Esophagus (tissue), 2 donors: ENCODE measurements around the gene PDC. TPM values are rescaled to one million over a fixed set of nuclear protein-coding genes. Genes with fewer than 3 reads are reported as not detected.
"Not testable (repeated sequence)": the region's sequence is repeated elsewhere in the genome, so short reads cannot be mapped to it uniquely, and the experiment has no call there.

Experiments used
- H3K27ac ChIP-seq, 2 donors: one replicate each; pipeline ENCODE4 v1.5.1; 2013; ENCODE audit warnings: low read depth in 2 of 2, mild to moderate bottlenecking in 2 of 2, inconsistent platforms in 1 of 2, low read length in 1 of 2, moderate library complexity in 1 of 2
- H3K27me3 ChIP-seq, 2 donors: one replicate each; pipeline ENCODE4 v1.6.1; 2013; ENCODE audit warnings: low read length in 2 of 2, control low read depth in 1 of 2, mild to moderate bottlenecking in 1 of 2; ENCODE audit not compliant: insufficient read depth in 2 of 2, control insufficient read depth in 1 of 2
- H3K36me3 ChIP-seq, 2 donors: one replicate each; pipeline ENCODE4 v1.6.1; 2013; ENCODE audit warnings: low read length in 1 of 2; ENCODE audit not compliant: control insufficient read depth in 2 of 2, insufficient read depth in 2 of 2
- H3K4me1 ChIP-seq, 2 donors: one replicate each; pipeline ENCODE4 v1.6.1; 2013; ENCODE audit warnings: low read length in 1 of 2; ENCODE audit not compliant: control insufficient read depth in 2 of 2, insufficient read depth in 2 of 2
- H3K4me3 ChIP-seq, 2 donors: one replicate each; pipeline ENCODE4 v1.5.1; 2013; ENCODE audit warnings: low read length in 2 of 2, mild to moderate bottlenecking in 2 of 2, low read depth in 1 of 2, moderate library complexity in 1 of 2
- H3K9me3 ChIP-seq, 2 donors: one replicate each; pipeline ENCODE4 v1.6.1; 2013; ENCODE audit warnings: mild to moderate bottlenecking in 2 of 2, low read depth in 1 of 2, low read length in 1 of 2, moderate library complexity in 1 of 2; ENCODE audit not compliant: control insufficient read depth in 2 of 2, insufficient read depth in 1 of 2
- WGBS, 2 donors: extraction: QIAGEN DNeasy Blood & Tissue Kit; methylation state at CpG; one replicate each; pipeline ENCODE4 v1.1.7; 2013; 5-methylcytosine and 5-hydroxymethylcytosine counted together
- polyA plus RNA-seq, 2 donors: library from polyadenylated mRNA; stranded (reverse); fragments of 200-250 nt; gene quantifications; one replicate each; pipeline ENCODE4 v1.2.3, GENCODE V29; 2013
- donor health status: healthy with polysubstance abuse.
- donor health status: Bipolar disorder and iron deficiency.

PDC gene
- polyA plus RNA-seq, 2 donors, result not detected

- Histone ChIP-seq H3K27ac (no peak overlapping the region), H3K9me3 (no peaks in the 10 kb centered on the region), H3K4me1 (no peaks in the 10 kb centered on the region), H3K27me3 (no peaks in the 10 kb centered on the region), H3K4me3 (no peak overlapping the region), H3K36me3 (no peaks in the 10 kb centered on the region)
- WGBS, 2 donors, result 90 to 95% methylated on average over 2 of the region's 2 CpGs
Measured at GRCh38 chr1:186474208-186474607, 13.3 kb upstream of the PDC start.

GRCh38 chr1:186473047-186473446 is 12.1 kb upstream of the PDC start:
- Histone ChIP-seq H3K9me3 (no peaks in the 10 kb centered on the region), H3K36me3 (no peaks in the 10 kb centered on the region), H3K27ac (no peak overlapping the region), H3K4me3 (no peak overlapping the region), H3K4me1 (no peaks in the 10 kb centered on the region), H3K27me3 (no peaks in the 10 kb centered on the region)
- 80 to 82% methylated on average over 4 of the region's 4 CpGs for WGBS, 2 donors

GRCh38 chr1:186465946-186466345 is 5.0 kb upstream of the PDC start:
- H3K4me3 ChIP-seq, result no peak overlapping the region
- H3K36me3 ChIP-seq, result no peaks in the 10 kb centered on the region
- 68 to 82% methylated on average over 2 of the region's 2 CpGs for WGBS, 2 donors
- H3K4me1 ChIP-seq, result no peaks in the 10 kb centered on the region
- no peak overlapping the region for H3K27ac ChIP-seq
- no peaks in the 10 kb centered on the region for H3K27me3 ChIP-seq
- H3K9me3 ChIP-seq, result no peaks in the 10 kb centered on the region

- H3K36me3 ChIP-seq, H3K27me3 ChIP-seq, H3K4me1 ChIP-seq, H3K27ac ChIP-seq, H3K4me3 ChIP-seq, H3K9me3 ChIP-seq: not testable (repeated sequence)
Measured at GRCh38 chr1:186465491-186465890, 4.6 kb upstream of the PDC start.

GRCh38 chr1:186463926-186464325 is 3.0 kb upstream of the PDC start:
- Histone ChIP-seq H3K4me3 (no peak overlapping the region), H3K4me1 (no peaks in the 10 kb centered on the region), H3K27me3 (no peaks in the 10 kb centered on the region), H3K27ac (no peak overlapping the region), H3K36me3 (no peaks in the 10 kb centered on the region), H3K9me3 (no peaks in the 10 kb centered on the region)
- WGBS, 2 donors, result 84 to 93% methylated on average over 3 of the region's 3 CpGs

GRCh38 chr1:186463511-186463910 is 2.6 kb upstream of the PDC start:
- 81 to 84% methylated on average over 5 of the region's 5 CpGs for WGBS, 2 donors
- no peak overlapping the region for H3K27ac ChIP-seq

GRCh38 chr1:186459161-186459560 is 1.8 kb downstream of the PDC start:
- H3K27me3 ChIP-seq, H3K36me3 ChIP-seq, H3K4me3 ChIP-seq, H3K27ac ChIP-seq, H3K4me1 ChIP-seq, H3K9me3 ChIP-seq: not testable (repeated sequence)
- 96% methylated on average over 14 of the region's 14 CpGs for WGBS, 2 donors

More at GRCh38 chr1:186463511-186463910, 2.6 kb upstream of the PDC start:
- no peaks in the 10 kb centered on the region for H3K9me3 ChIP-seq
- no peaks in the 10 kb centered on the region for H3K27me3 ChIP-seq
- H3K4me3 ChIP-seq, result no peak overlapping the region
- H3K36me3 ChIP-seq, result no peaks in the 10 kb centered on the region
- no peaks in the 10 kb centered on the region for H3K4me1 ChIP-seq

- Histone ChIP-seq H3K4me3 (no peak overlapping the region), H3K9me3 (no peaks in the 10 kb centered on the region), H3K4me1 (no peaks in the 10 kb centered on the region), H3K27me3 (no peaks in the 10 kb centered on the region), H3K36me3 (no peaks in the 10 kb centered on the region), H3K27ac (no peak overlapping the region)
- 70 to 72% methylated on average over 3 of the region's 3 CpGs for WGBS, 2 donors
Measured at GRCh38 chr1:186456729-186457255, 4.1 kb downstream of the PDC start.

- Histone ChIP-seq H3K27ac (no peak overlapping the region), H3K4me1 (no peaks in the 10 kb centered on the region)
- 49 to 62% methylated on average over 3 of the region's 3 CpGs for WGBS, 2 donors
Measured at GRCh38 chr1:186454981-186455380, 5.9 kb downstream of the PDC start.

GRCh38 chr1:186446152-186446551 is 14.8 kb downstream of the PDC start:
- H3K27me3 ChIP-seq, result no peaks in the 10 kb centered on the region
- no peaks in the 10 kb centered on the region for H3K36me3 ChIP-seq
- WGBS, 2 donors, result 91 to 94% methylated on average over 4 of the region's 4 CpGs
- no peak overlapping the region for H3K4me3 ChIP-seq
- no peaks in the 10 kb centered on the region for H3K9me3 ChIP-seq
- H3K27ac ChIP-seq, result no peak overlapping the region
- H3K4me1 ChIP-seq, result no peaks in the 10 kb centered on the region

More at GRCh38 chr1:186454981-186455380, 5.9 kb downstream of the PDC start:
- no peaks in the 10 kb centered on the region for H3K27me3 ChIP-seq
- no peaks in the 10 kb centered on the region for H3K36me3 ChIP-seq
- H3K9me3 ChIP-seq, result no peaks in the 10 kb centered on the region
- H3K4me3 ChIP-seq, result no peak overlapping the region
